ENCODE results near the gene TGIF1. TPM values are rescaled to one million over a fixed set of nuclear protein-coding genes. Genes with fewer than 3 reads are reported as not detected.
A peak's percentile ranks its signal among the peaks of the same experiment; 100 is the strongest.

The TGIF1 gene
- total RNA-seq, 3 donors from 2014 or later: 37.1 to 67.2 (median 59.1) TPM

DNA sequence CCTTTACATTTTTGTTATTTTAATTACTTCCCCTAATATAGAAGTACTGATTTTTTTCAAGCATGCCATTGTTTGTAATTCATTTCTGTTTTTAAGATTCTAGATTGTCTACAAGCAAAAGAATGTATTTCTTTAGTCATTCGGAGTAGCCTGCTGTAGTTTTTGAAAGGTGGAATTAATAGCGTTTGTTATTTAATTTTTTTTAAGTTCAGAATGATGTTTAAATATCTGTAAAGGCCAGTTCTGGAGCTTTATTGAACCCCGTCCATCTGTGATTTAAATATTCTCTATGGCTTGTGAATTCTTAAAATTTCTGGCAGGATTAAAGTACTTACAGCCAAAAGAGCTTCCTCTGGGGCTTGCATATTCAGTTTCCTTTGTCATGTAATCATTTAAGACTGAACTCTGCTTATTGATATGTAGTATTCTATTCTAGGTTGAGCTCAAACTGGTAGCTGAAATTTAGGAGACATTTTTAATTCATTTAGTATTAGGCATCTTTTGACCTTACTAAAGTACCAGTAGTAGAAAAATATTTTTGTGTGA is 5.2 kb downstream of the TGIF1 start:
- intact Hi-C loops (cut with DNase I, micrococcal nuclease): loop anchor here in 1 of 2 donors (10.0 kb wide), 1 partner anchor 210 kb away; no protein-coding TSS in a partner anchor
- no peak for ATAC-seq
- Histone ChIP-seq H3K4me1 (ENCODE audit: low read depth) (peaks cover 35% of the 10 kb centered on the region), H3K9me3 (no peaks in the 10 kb centered on the region), H3K4me3 (no peak overlapping the region), H3K36me3 (ENCODE audit: low read depth) (no peaks in the 10 kb centered on the region)
- TF ChIP-seq, protein P1, sequence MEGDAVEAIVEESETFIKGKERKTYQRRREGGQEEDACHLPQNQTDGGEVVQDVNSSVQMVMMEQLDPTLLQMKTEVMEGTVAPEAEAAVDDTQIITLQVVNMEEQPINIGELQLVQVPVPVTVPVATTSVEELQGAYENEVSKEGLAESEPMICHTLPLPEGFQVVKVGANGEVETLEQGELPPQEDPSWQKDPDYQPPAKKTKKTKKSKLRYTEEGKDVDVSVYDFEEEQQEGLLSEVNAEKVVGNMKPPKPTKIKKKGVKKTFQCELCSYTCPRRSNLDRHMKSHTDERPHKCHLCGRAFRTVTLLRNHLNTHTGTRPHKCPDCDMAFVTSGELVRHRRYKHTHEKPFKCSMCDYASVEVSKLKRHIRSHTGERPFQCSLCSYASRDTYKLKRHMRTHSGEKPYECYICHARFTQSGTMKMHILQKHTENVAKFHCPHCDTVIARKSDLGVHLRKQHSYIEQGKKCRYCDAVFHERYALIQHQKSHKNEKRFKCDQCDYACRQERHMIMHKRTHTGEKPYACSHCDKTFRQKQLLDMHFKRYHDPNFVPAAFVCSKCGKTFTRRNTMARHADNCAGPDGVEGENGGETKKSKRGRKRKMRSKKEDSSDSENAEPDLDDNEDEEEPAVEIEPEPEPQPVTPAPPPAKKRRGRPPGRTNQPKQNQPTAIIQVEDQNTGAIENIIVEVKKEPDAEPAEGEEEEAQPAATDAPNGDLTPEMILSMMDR (IDR thresholded peaks at IDR 0.05): no peak
- no peak for DNase-seq

GRCh38 chr18:3455907-3456685 is 6.1 kb downstream of the TGIF1 start:
- intact Hi-C loops (cut with DNase I, micrococcal nuclease): loop anchor here in 1 of 2 donors (10.0 kb wide), 1 partner anchor 209 kb away; no protein-coding TSS in a partner anchor
- DNase-seq: peak in 1 of 3 donors; percentile 52
- peak; percentile 56 for ATAC-seq
- Histone ChIP-seq H3K36me3 (ENCODE audit: low read depth) (no peaks in the 10 kb centered on the region), H3K4me1 (ENCODE audit: low read depth) (peaks cover 35% of the 10 kb centered on the region), H3K9me3 (no peaks in the 10 kb centered on the region), H3K4me3 (no peak overlapping the region)
- TF ChIP-seq, protein P1 (IDR thresholded peaks at IDR 0.05): no peak

DNA sequence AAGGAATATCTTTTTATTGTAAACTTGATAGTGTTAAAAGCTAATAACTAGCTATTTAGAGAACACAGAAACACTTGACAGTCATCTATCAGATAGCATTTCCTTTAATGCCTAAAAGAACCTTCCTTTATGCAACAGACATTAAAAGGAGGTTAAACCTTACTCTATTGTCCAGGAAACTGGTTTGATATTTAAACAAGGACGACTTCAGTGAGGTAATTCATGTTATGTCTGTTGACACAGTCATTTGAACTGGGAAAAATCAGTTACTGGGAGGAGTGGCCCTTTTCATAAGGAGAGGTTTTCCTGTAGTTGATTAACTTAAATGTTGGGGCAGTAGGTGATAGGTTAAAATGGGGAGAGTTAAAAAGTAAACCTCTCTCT is 6.7 kb downstream of the TGIF1 start:
- ATAC-seq: peak; percentile 74
- H3K36me3 ChIP-seq (ENCODE audit: low read depth): no peaks in the 10 kb centered on the region
- peak in 1 of 3 donors; percentile 47 for DNase-seq
- H3K9me3 ChIP-seq: no peaks in the 10 kb centered on the region
- H3K4me1 ChIP-seq (ENCODE audit: low read depth): peaks cover 35% of the 10 kb centered on the region
- intact Hi-C loops (cut with DNase I, micrococcal nuclease): loop anchor here in 1 of 2 donors (10.0 kb wide), 1 partner anchor 208 kb away; no protein-coding TSS in a partner anchor
- TF ChIP-seq, protein P1 (IDR thresholded peaks at IDR 0.05): no peak
- H3K4me3 ChIP-seq: no peak overlapping the region

GRCh38 chr18:3457261-3457724 is 7.3 kb downstream of the TGIF1 start:
- Histone ChIP-seq H3K36me3 (ENCODE audit: low read depth) (no peaks in the 10 kb centered on the region), H3K9me3 (no peaks in the 10 kb centered on the region), H3K4me1 (ENCODE audit: low read depth) (peaks cover 35% of the 10 kb centered on the region), H3K4me3 (no peak overlapping the region)
- intact Hi-C loops (cut with DNase I, micrococcal nuclease): loop anchor here in 1 of 2 donors (10.0 kb wide), 1 partner anchor 208 kb away; no protein-coding TSS in a partner anchor
- ATAC-seq: peak; percentile 9
- DNase-seq: peak in 2 of 3 donors; percentile 62 to 65
- TF ChIP-seq, protein P1 (IDR thresholded peaks at IDR 0.05): no peak

DNA sequence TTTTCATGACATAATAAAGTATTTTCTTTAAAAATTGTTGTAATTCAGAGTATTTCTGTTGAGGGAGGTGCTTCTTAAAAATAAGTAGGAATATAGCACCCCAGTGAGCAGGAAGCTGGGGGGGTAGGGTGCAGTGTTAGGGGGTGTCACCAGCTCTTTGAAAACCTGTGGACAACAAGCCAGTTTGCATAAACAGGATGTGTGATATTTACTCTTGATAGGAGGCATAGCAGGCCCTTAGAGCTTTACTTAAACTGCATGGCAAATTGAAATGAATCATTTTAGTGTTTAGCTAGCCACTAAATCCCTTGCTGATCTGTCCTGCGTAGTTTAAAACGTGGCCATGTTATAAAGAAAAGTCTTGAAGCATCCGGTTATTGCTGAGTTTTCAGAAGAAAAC is 8.4 kb downstream of the TGIF1 start:
- DNase-seq (no peak), ATAC-seq (no peak)
- intact Hi-C loops (cut with DNase I, micrococcal nuclease): loop anchor here in 1 of 2 donors (10.0 kb wide), 1 partner anchor 206 kb away; no protein-coding TSS in a partner anchor
- Histone ChIP-seq H3K4me3 (no peak overlapping the region), H3K9me3 (no peaks in the 10 kb centered on the region), H3K36me3 (ENCODE audit: low read depth) (no peaks in the 10 kb centered on the region), H3K4me1 (ENCODE audit: low read depth) (peaks cover 35% of the 10 kb centered on the region)
- TF ChIP-seq, protein P1 (IDR thresholded peaks at IDR 0.05): no peak

Data from mucosa of descending colon (tissue), 3 donors.